Nephron (organoid): Measurements from ENCODE around the gene STARD10.

ENCODE experiments used
- H3K27ac Mint-ChIP-seq, 3 experiments: 2 replicates each; pipeline ENCODE4 v1.8.0; 2020; ENCODE audit warnings: mixed read lengths in 3 of 3, mild to moderate bottlenecking in 2 of 3, moderate library complexity in 1 of 3
- H3K27me3 Mint-ChIP-seq: 2 replicates; pipeline ENCODE4 v1.8.0; 2021; ENCODE audit warnings: low read depth, mild to moderate bottlenecking, moderate library complexity, mixed read lengths
- H3K36me3 Mint-ChIP-seq: 2 replicates; pipeline ENCODE4 v1.8.0; 2020; ENCODE audit warnings: low read depth, mixed read lengths
- H3K4me1 Mint-ChIP-seq: 2 replicates; pipeline ENCODE4 v1.8.0; 2020; ENCODE audit warnings: mixed read lengths
- H3K4me3 Mint-ChIP-seq, 3 experiments: 2 replicates each; pipeline ENCODE4 v1.8.0; 2020; ENCODE audit warnings: mild to moderate bottlenecking in 3 of 3, mixed read lengths in 3 of 3, moderate library complexity in 2 of 3
- H3K9me3 Mint-ChIP-seq: 2 replicates; pipeline ENCODE4 v1.8.0; 2020; ENCODE audit warnings: mixed read lengths
- CTCF ChIP-seq, 3 experiments: fragments of 200-600 bp; sonication (generic); IDR thresholded peaks; one replicate each; pipeline ENCODE4 v1.5.0; 2021; ENCODE audit warnings: antibody characterized with exemption in 3 of 3; ENCODE audit not compliant: unreplicated experiment in 3 of 3

The STARD10 gene

GRCh38 chr11:72773291-72773690 is 20.6 kb downstream of the STARD10 start:
- no peaks in the 10 kb centered on the region for H3K36me3 Mint-ChIP-seq
- peaks cover 59% of the 10 kb centered on the region for H3K4me1 Mint-ChIP-seq
- TF ChIP-seq CTCF (IDR thresholded peaks at IDR 0.05; ENCODE audit: unreplicated experiment in 3 of 3) = no peak
- H3K27ac Mint-ChIP-seq = peak overlapping the region; percentile 76 to 97 (median 93)
- peak overlapping the region in 2 of 3 experiments; percentile 4 to 59 for H3K4me3 Mint-ChIP-seq
- peaks cover 5% of the 10 kb centered on the region for H3K27me3 Mint-ChIP-seq
- H3K9me3 Mint-ChIP-seq = no peaks in the 10 kb centered on the region

GRCh38 chr11:72772059-72772458 is 21.8 kb downstream of the STARD10 start:
- no peak for TF ChIP-seq CTCF (IDR thresholded peaks at IDR 0.05; ENCODE audit: unreplicated experiment in 3 of 3)
- Mint-ChIP-seq H3K9me3 (no peaks in the 10 kb centered on the region), H3K36me3 (no peaks in the 10 kb centered on the region), H3K27me3 (peaks cover 9% of the 10 kb centered on the region), H3K4me3 (no peak overlapping the region), H3K4me1 (peaks cover 65% of the 10 kb centered on the region), H3K27ac (peak overlapping the region in 2 of 3 experiments; percentile 93 to 97)

DNA sequence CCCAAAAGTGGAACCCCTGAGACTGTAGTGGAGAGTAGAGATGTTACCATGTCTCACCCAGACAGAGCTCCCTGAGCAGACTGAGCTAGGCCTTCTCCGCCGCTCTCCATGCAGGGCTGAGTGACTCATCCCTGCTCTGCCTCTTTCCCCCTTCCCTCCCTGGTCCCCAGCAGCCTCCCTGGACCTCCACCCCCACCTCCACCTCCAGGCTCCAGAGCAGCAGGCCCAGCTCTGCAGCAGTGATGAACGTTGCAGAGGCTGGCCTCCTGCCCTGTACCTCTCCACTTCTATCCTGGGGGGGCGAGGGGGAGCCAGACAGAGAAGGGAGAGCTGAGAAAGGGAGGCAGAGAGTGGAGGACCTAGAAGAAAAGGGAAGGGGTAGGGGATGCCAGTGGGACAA is 22.3 kb downstream of the STARD10 start:
- no peaks in the 10 kb centered on the region for H3K9me3 Mint-ChIP-seq
- peak overlapping the region in 1 of 3 experiments; percentile 9 for H3K4me3 Mint-ChIP-seq

DNA sequence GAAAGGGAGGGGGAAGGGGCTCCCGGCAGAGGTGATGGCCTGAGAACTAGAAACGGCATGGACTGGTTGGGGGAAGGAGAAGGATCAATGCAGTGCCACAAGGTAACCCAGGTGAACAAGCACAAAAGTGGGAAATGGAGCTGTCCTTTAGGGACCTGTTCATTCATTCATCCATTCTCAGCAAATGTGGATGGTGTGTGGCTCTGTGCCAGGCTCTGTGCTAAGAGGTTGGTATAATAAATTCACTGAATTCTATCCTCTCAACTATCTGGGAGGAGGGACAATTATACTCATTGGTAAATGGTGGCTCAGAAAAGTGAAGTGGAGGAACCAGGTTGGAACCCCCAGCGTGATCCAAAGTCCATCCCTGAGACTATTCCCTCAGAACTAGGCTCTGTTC is 23.0 kb downstream of the STARD10 start:
- Mint-ChIP-seq H3K27ac (peak overlapping the region in 2 of 3 experiments; percentile 53 to 97), H3K9me3 (no peaks in the 10 kb centered on the region), H3K27me3 (peaks cover 9% of the 10 kb centered on the region), H3K36me3 (no peaks in the 10 kb centered on the region), H3K4me3 (no peak overlapping the region), H3K4me1 (peaks cover 59% of the 10 kb centered on the region)
- TF ChIP-seq CTCF (IDR thresholded peaks at IDR 0.05; ENCODE audit: unreplicated experiment in 3 of 3) = no peak

More for the DNA sequence above, 22.3 kb downstream of the STARD10 start:
- Mint-ChIP-seq H3K4me1 (peaks cover 65% of the 10 kb centered on the region), H3K36me3 (no peaks in the 10 kb centered on the region), H3K27me3 (peaks cover 9% of the 10 kb centered on the region), H3K27ac (peak overlapping the region in 2 of 3 experiments; percentile 87 to 97)
- TF ChIP-seq CTCF (IDR thresholded peaks at IDR 0.05; ENCODE audit: unreplicated experiment in 3 of 3) = no peak

GRCh38 chr11:72769680-72770079 is 24.2 kb downstream of the STARD10 start:
- H3K27me3 Mint-ChIP-seq = peaks cover 3% of the 10 kb centered on the region
- H3K4me3 Mint-ChIP-seq = no peak overlapping the region
- H3K4me1 Mint-ChIP-seq = peaks cover 48% of the 10 kb centered on the region
- H3K36me3 Mint-ChIP-seq = no peaks in the 10 kb centered on the region
- peak overlapping the region in 2 of 3 experiments; percentile 40 to 62 for H3K27ac Mint-ChIP-seq
- no peak for TF ChIP-seq CTCF (IDR thresholded peaks at IDR 0.05; ENCODE audit: unreplicated experiment in 3 of 3)
- H3K9me3 Mint-ChIP-seq = no peaks in the 10 kb centered on the region

DNA sequence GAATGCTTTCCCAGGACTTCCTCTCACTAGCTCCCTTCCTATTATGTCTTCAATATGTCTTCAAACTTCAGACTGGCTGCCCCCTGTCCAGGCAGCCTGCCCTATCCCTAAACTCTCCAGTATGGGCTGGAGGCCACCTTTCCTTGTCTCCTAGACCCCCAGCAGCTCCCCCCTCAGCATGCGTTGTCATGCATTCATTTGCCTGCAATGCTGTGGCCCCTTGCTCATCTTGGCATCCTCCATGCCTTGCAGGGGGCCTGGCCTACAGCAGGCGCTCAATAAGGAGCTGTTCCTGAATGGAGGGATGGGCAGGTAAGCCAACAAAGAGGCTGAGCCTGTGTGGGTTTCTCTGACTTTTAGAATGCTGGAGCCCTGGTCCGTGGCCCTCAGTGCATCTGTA is 25.3 kb downstream of the STARD10 start:
- no peak overlapping the region for H3K4me3 Mint-ChIP-seq
- H3K9me3 Mint-ChIP-seq = no peaks in the 10 kb centered on the region
- no peaks in the 10 kb centered on the region for H3K36me3 Mint-ChIP-seq
- peaks cover 3% of the 10 kb centered on the region for H3K27me3 Mint-ChIP-seq
- peak overlapping the region in 1 of 3 experiments; percentile 34 for H3K27ac Mint-ChIP-seq
- no peak for TF ChIP-seq CTCF (IDR thresholded peaks at IDR 0.05; ENCODE audit: unreplicated experiment in 3 of 3)
- H3K4me1 Mint-ChIP-seq = peaks cover 41% of the 10 kb centered on the region
